GM11168 (cell line): Measurements from ENCODE around the gene TEX28.
"Not testable (repeated sequence)": the region's sequence is repeated elsewhere in the genome, so short reads cannot be mapped to it uniquely, and the experiment has no call there.

Source experiments
- in situ Hi-C: fragments of 300-500 bp; cut with MboI; formaldehyde crosslinking; loops from one replicate; pipeline ENCODE4 v1.12.0; 2022; ENCODE audit warnings: low sequenced_read_pairs; ENCODE audit not compliant: unreplicated experiment

Gene TEX28

GRCh38 chrX:154258711-154259110 is 36.2 kb downstream of the TEX28 start:
- in situ Hi-C loops = not testable (repeated sequence)

DNA sequence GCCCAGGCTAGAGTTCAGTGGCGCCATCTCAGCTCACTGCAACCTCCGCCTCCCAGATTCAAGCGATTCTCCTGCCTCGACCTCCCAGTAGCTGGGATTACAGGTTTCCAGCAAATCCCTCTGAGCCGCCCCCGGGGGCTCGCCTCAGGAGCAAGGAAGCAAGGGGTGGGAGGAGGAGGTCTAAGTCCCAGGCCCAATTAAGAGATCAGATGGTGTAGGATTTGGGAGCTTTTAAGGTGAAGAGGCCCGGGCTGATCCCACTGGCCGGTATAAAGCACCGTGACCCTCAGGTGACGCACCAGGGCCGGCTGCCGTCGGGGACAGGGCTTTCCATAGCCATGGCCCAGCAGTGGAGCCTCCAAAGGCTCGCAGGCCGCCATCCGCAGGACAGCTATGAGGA is 37.6 kb downstream of the TEX28 start, which contains the start of gene OPN1MW3:
TSS of gene OPN1MW3 (plus strand) at position 301 of the 400 bp plus-strand sequence. CDS start at position 339, 38 bp downstream.
- in situ Hi-C loops = not testable (repeated sequence)

GRCh38 chrX:154248076-154248475 is 46.8 kb downstream of the TEX28 start:
- in situ Hi-C loops = not testable (repeated sequence)

- in situ Hi-C loops = not testable (repeated sequence)
Measured at GRCh38 chrX:154247377-154248045, 47.4 kb downstream of the TEX28 start.

DNA sequence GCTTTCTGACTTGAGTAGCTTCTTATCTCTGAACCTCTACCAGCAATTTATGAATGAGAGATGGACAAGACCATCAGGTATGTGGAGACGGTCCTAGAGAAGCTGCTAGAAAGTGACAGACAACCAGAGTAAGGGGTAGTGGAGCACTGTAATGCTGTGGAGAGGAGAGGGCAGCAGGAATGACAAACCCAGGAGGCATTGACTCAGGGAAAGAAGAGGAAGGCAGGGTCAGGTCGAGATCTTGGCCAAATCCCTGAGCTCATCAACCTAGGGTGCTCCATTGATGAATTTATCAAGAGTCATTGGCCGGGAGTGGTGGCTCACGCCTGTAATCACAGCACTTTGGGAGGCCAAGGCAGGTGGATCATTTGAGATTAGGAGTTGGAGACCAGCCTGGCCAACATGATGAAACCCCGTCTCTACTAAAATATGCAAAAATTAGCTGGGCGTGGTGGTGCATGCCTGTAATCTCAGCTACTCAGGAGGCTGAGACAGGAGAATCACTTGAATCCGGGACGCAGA is 54.9 kb downstream of the TEX28 start:
- in situ Hi-C loops = not testable (repeated sequence)

GRCh38 chrX:154238939-154239559 is 55.9 kb downstream of the TEX28 start:
- in situ Hi-C loops = not testable (repeated sequence)

DNA sequence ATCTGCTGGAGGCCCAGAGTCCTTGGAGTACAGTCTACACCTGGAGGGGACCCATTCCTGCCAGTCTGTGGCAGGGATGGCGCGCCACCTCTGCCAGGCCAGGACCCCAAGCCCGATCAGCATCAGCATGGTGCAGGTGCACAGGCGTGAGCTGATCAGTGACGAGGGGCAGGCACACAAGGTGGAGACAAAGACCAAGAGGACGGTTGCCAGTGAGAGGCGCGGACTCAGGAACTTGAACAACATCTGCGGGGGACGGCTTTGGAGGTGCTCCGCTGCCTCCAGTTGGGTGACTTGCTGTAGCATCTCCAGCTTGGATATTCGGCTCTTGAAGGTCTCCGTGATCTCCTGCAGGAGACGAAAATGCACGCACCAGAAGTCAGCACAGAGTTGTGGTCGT is 61.3 kb downstream of the TEX28 start:
- in situ Hi-C loops = not testable (repeated sequence)

GRCh38 chrX:154231443-154231842 is 63.5 kb downstream of the TEX28 start:
- in situ Hi-C loops = not testable (repeated sequence)

- in situ Hi-C loops = not testable (repeated sequence)
Measured at GRCh38 chrX:154226706-154227105, 68.2 kb downstream of the TEX28 start.

- in situ Hi-C loops = not testable (repeated sequence)
Measured at GRCh38 chrX:154225292-154225691, 69.6 kb downstream of the TEX28 start.
